GM21619 (cell line): Measurements from ENCODE around the gene CDKAL1.
A peak's percentile ranks its signal among the peaks of the same experiment; 100 is the strongest.
"Not testable (repeated sequence)": the region's sequence is repeated elsewhere in the genome, so short reads cannot be mapped to it uniquely, and the experiment has no call there.

Experiments used
- ATAC-seq: cut with Tn5 transposase; IDR thresholded peaks from one replicate; pipeline ENCODE4 v1.9.1; 2021; ENCODE audit not compliant: unreplicated experiment

The CDKAL1 gene

GRCh38 chr6:20534295-20535262 is at the start of gene CDKAL1:
TSS of gene CDKAL1 (plus strand) at chr6:20534457. CDS start at chr6:20546351, 11,894 bp downstream.
- peak; percentile 90 for ATAC-seq

GRCh38 chr6:20486641-20487040 is 47.6 kb upstream of the CDKAL1 start:
- ATAC-seq: no peak

GRCh38 chr6:20487669-20488375 is 46.4 kb upstream of the CDKAL1 start:
- no peak for ATAC-seq

- no peak for ATAC-seq
Measured at GRCh38 chr6:20490591-20490990, 43.7 kb upstream of the CDKAL1 start.

GRCh38 chr6:20492099-20492498 is 42.2 kb upstream of the CDKAL1 start:
- ATAC-seq: no peak

- no peak for ATAC-seq
Measured at GRCh38 chr6:20497216-20498040, 36.8 kb upstream of the CDKAL1 start.

- no peak for ATAC-seq
Measured at GRCh38 chr6:20498041-20498385, 36.2 kb upstream of the CDKAL1 start.

GRCh38 chr6:20509212-20509611 is 25.0 kb upstream of the CDKAL1 start:
- ATAC-seq: no peak

- ATAC-seq: no peak
Measured at GRCh38 chr6:20511852-20512251, 22.4 kb upstream of the CDKAL1 start.

- ATAC-seq: not testable (repeated sequence)
Measured at GRCh38 chr6:20525208-20525607, 9.0 kb upstream of the CDKAL1 start.

GRCh38 chr6:20529086-20529448 is 5.2 kb upstream of the CDKAL1 start:
- ATAC-seq: peak; percentile 49

- no peak for ATAC-seq
Measured at GRCh38 chr6:20532881-20533280, 1.4 kb upstream of the CDKAL1 start.

GRCh38 chr6:20533746-20534294 is 437 bp upstream of the CDKAL1 start:
- peak; percentile 2 for ATAC-seq

- no peak for ATAC-seq
Measured at GRCh38 chr6:20538131-20538662, 3.9 kb downstream of the CDKAL1 start.

GRCh38 chr6:20538907-20539306 is 4.7 kb downstream of the CDKAL1 start:
- no peak for ATAC-seq

GRCh38 chr6:20539387-20539786 is 5.1 kb downstream of the CDKAL1 start:
- ATAC-seq: no peak

GRCh38 chr6:20540683-20541082 is 6.4 kb downstream of the CDKAL1 start:
- ATAC-seq: no peak

GRCh38 chr6:20541382-20541781 is 7.1 kb downstream of the CDKAL1 start:
- no peak for ATAC-seq

GRCh38 chr6:20542927-20543602 is 8.8 kb downstream of the CDKAL1 start:
- ATAC-seq: peak; percentile 99

GRCh38 chr6:20548264-20548663 is 14.0 kb downstream of the CDKAL1 start:
- ATAC-seq: no peak
